ENCODE data around the gene AGAP1.
"Not testable (repeated sequence)": the region's sequence is repeated elsewhere in the genome, so short reads cannot be mapped to it uniquely, and the experiment has no call there.

AGAP1 gene

DNA sequence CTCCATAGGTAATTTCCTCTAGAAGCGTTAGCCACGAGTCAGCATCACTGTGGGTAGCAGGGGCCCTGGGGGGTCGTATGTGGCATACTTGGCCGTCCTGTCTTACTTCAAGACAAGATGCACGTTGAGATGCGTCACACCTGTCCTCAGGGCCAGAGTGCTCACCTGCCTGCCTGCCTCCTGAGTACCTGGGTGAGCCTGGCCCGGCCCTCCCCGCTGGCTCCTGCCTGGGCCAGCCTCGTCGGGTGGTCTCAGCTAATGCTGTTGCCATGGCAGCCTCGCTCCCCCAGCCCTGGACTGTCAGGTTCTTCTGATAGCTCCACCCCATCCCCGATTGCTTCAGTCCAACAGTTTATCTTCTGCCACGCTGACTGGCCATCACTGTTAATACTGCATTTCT is 441.9 kb downstream of the AGAP1 start:
- DNase-seq: no peak

DNA sequence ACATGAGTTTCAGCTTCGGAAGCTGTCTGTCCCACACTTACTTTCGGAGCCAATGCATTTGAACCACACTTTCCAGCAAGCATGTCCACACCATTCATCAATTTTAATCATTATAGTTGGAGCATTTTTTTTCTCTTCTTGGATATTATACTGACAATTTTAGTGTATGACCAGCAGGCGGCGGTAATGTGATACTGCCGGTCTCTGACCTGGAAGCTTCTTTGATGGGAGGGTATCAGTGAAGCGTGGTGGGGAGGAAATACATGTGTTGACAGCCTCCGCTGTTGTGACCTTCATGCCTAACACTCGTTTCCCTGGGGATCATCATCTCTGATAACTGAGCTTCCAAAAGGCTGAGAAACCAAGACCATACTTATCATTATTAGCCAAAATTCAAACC is 442.6 kb downstream of the AGAP1 start:
- no peak for DNase-seq

DNA sequence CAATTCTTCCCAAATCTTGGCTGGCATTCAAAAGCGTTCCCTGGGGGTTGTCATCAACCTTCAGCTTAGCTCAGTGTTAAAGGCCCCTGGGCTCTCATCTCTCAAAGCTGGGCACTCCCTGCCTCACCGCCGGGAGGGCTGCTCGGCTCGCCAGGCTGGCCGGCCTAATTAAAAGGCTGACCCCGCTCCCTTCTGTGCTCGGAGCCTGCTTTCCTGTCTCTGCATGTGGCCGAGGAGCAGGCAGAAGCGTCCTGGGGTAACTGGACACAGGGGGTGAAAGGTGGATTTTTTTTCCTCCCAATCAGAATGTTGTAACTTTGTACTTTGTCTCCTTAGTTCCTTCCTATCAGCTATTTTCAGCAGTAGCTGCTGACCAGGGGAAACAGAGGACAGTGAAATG is 443.2 kb downstream of the AGAP1 start:
- no peak for DNase-seq

DNA sequence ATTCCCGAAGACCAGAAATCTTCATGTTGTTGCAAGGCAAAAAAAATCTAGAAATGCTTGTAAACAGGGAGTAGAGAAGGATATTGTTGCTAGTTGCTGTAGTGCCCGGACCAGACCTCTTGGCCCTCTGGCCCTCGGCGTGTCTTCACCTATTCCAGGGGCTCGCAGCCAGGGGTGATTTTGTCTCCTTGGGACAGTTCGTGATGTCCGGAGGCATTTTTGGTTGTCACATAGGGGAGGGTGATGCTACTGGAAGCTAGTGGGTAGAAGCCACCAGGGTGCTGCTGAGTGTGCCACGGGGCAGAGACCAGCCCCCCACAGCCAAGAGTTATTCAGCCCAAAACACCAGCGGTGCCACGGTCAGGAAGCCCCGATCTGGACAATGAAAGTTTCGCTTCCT is 443.7 kb downstream of the AGAP1 start:
- no peak for DNase-seq

DNA sequence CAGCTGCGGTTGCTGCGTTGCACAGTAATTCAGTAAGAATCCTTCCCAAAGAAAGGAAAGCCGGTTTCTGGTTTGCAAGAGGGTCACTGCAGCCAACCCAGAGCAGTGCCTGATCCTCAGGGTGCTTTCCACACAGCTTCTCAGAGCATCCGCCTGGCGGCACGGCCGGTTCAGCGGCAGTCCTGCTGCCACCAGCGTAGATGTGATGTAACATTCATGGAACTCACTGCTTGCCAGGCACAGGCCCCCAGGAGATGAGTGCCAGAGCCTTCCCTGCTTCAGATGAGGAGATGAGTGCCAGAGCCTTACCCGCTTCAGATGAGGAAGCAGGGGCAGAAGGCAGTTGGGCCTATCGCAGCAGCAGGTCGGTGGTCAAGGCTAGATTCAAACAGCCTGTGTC is 444.1 kb downstream of the AGAP1 start:
- DNase-seq: no peak

DNA sequence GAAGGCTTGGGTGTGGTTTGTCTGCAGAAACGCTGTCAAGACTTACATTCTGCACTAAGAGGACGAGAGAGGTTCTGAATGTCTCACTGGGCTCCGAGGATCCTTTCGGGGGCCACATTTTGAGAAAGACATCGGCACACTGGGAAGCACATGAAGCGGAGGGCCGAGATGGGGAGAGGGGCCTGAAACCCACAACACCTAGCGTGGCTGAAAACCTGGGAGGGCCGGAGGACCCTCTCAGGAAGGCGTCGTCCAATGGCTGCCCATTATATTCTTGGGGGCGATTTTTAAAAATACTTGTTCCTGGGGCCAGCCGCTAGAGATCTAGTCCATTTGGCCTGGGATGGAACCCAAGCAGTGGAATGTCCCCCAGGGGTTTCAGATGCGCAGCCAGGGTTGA is 444.8 kb downstream of the AGAP1 start:
- DNase-seq: no peak

DNA sequence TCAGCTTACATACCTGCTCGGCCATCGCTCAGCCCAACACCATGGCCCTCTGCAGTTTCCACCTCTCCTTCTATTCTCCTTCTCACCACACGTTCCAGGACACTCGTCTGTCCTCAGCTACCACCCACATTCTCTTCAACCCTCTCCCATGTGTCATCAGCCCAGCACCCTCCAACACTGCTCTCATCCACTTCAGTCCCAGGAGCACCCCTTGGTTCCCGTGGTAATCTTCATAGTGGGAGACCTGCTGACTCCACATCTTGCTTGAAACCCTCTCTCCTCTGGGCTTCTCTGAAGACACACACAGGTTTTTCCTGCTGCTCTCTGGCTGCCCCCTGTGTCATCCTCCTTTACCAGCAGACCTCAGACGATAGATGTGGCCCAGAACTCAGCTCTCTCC is 445.6 kb downstream of the AGAP1 start:
- DNase-seq: no peak

DNA sequence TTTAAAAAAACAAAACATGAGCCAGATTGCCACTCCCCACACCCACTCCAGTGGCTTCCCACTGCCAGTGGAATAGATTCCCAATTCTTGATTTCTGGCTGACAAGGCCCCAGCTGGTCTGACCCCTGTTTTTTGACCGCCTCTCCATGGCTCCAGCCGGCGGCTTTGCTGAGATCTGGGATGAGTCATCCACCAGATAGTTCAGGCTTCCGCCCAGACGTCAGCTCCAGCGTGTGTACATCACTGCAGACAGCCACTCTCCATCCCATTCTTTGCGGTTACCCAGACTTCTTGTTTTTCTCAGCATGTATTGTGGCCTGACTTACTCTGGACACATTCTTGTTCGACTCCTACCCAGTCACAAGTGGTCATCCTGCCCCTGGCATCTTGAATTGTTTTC is 446.5 kb downstream of the AGAP1 start:
- no peak for DNase-seq

DNA sequence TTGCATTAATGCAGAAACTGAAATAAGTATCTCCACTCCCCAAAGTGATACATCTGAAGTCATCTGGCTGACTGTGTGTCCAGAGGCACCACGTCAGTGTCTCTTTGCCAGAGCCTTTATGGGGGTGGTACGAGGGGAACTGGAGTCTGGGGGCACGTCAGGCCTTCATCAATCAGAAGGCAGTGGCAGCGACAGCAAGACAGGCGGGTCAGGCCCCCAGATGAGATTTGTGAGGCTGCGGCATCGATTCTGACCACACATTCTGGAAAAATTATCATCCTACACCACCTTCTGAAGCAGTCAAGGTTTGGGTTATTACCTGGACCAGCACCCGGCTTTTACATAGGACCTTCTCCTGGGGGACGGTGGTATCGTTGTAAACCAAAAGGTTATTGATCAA is 450.7 kb downstream of the AGAP1 start:
- no peak for DNase-seq

DNA sequence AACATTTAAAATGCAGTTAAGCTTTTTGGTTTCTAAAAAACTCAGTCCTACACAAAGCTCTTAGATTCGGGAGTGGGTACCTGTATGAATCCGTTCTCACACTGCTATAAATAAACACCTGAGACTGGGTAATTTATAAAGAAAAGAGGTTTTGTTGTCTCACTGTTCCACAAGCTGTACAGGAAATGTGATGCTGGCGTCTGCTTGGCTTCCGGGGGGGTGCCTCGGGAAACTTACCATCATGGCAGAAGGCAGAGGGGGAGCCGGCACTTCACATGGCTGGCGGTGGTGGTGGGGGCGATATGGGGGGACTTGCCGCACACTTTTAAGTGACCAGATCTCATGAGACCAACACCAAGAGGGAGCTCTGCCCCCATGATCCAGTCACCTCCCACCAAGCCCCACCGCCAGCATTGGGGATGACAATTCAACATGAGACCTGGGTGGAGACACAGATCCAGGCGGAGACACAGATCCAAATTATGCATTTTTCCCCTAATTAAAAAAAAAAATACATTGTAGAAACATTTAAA is 451.8 kb downstream of the AGAP1 start:
- DNase-seq: no peak

DNA sequence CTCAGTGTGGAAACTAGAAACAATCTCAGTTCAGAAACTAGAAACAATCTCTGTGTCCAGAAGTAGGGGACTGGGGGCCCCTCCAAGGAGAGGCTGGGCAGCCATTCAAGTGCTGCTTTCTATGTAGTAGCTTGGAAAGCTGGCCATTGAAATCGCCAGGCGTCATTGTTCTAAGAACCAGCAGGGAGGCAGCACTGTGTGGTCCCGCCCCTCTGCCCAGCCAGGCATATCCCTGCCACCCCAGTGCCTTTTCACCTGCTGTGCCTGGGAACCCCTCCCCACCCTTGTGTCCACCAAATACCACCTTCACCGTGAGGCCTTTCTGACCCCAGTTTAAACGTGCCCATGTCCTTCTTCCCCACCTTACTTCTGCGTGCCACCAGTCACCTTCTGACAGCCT is 452.7 kb downstream of the AGAP1 start:
- DNase-seq: no peak

DNA sequence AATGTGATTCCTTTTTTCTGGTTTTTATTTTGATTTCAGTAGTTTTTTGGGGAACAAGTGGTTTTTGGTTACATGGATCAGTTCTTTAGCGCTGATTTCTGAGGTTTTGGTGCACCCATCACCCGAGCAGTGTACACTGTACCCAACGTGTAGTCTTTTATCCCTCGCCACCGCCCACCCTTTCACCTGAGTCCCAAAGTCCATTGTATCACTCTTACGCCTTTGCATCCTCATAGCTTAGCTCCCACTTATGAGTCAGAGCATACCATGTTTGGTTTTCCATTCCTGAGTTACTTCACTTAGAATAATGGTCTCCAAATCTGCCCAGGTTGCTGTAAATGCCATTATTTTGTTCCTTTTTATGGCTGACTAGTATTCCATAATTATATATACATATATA is 453.2 kb downstream of the AGAP1 start:
- DNase-seq: not testable (repeated sequence)

DNA sequence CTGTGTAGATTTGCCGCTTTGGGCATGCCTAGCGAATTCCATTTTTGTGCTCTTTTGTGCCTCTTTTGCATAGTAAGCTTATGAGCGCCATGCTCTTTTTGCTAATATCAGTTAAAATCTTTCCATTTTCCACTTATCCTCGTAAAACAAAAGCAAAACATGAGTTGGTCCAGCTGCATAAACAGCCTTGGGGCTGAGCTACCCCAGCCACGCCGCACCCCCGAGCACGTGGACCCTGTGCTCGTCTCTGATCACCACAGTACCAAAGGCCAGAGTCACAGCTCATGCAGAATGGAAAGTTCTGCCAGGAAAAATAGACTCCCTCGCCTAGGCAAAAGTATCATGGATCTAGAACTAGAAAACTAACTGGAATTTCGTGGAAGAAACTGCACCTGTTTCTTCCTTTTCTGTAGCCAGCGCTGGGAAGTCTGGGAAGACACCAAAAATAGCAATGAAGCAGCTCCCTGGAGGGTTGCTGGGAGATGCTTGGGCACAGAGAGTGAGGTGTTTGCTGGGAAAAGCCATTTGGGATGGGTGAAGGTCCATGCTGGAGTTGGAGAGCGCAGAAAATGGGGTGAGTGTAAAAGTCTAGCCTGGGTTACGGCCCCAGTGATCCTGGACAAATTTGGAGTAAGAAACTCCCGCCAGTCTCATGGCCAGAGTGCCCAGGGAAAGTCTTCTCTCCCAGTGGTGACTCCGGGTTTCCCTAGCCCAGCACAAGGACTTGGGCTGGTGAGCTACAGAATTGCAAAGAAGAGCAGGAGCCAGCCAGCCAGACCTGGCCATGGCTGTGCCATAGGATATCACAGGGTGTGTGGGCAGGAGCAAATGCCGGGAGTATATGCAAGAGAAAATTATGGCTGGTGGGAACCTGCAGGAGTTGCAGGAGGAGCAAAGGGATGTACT is 456.0 kb downstream of the AGAP1 start:
- no peak for DNase-seq

DNA sequence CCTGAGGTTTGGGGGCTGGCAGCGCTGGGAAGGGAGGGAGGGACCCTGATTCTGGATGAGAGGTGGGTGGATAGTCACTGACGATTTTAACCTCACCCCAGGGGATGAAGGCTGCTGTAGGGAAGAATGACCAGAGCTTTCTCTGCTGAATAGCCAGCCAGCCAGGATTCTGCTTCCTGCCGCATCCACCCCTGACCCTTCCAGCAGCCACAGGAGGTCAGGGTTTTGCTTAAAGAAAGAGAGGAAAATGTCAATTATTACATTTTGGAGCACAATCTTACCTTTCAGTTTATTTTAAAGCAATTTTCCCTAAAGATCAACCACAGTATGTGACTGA is 456.6 kb downstream of the AGAP1 start:
- DNase-seq: no peak

DNA sequence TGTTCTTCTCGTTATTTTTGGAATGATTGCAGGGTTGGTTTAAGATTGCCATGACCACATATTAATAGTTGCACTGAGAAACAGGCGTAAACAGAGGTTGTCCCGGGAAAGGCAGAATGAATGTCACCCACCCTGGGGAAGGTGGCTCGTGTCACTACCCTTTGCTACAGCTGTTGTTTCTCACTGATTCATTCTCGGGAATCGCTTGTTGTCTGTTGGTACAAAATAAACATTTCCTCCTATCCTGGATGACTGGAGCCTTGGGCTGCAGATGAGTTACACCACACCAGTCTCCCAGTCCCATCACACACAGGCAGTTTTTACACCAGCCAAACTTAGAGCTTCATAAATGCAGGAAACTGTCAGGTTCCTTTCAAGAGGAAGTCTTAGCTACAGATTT is 457.6 kb downstream of the AGAP1 start:
- DNase-seq: no peak

DNA sequence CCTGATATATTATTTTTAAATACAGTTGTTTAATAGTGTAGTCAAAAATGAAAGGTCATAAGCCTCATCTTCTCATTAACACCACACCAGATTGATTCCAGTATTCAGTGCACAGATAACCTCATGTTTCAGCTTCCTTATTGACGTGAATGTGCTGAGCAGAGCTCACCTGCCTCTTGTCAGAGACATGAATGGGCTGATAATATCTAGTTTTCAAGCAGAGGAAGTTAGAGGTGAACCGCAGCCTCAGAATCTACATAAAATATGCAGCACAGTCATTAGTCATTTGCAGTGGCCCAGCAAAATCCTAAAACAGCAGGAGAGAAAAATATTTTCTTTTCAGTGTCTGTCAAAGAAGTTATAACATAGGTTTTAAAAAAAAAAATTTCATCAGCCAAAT is 458.1 kb downstream of the AGAP1 start:
- no peak for DNase-seq

DNA sequence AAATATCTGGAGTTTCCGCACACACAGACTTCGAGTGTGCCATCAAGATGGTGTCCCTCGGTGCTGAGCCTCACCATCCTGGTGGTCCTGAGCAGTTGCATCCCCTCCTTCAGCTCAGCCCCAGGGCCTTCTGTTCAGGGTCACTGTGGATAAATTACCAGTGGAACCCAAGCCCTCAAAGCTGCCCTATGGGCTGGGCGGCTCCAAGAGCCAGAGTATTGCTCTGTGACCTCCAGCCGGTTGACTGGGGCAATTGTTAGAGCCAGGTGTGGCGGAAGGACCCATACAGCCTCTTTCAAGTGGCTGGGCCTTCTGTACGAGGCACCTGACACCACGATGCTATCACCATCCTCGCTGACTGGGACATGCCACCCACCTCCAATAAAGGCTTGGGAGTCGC is 458.9 kb downstream of the AGAP1 start:
- DNase-seq: no peak

DNA sequence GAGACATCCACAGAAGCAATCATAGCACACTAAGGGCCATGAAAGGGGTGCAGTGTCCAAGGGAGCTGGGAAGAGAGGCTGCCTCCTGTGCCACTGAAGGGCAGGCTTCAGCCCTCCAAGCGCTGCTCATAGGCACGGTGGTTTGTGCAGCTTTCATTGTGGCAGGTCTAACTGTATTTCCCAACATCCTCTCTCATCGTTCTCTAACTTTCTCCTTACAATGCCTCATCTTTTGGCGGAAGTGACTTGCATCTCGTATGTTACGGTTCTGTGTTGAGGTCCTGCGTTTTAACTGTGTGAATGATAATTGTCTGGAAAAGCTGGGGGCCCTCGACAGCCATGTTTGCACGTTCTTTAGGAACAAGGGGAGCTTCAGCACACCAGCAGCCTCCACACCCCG is 460.4 kb downstream of the AGAP1 start:
- no peak for DNase-seq

DNA sequence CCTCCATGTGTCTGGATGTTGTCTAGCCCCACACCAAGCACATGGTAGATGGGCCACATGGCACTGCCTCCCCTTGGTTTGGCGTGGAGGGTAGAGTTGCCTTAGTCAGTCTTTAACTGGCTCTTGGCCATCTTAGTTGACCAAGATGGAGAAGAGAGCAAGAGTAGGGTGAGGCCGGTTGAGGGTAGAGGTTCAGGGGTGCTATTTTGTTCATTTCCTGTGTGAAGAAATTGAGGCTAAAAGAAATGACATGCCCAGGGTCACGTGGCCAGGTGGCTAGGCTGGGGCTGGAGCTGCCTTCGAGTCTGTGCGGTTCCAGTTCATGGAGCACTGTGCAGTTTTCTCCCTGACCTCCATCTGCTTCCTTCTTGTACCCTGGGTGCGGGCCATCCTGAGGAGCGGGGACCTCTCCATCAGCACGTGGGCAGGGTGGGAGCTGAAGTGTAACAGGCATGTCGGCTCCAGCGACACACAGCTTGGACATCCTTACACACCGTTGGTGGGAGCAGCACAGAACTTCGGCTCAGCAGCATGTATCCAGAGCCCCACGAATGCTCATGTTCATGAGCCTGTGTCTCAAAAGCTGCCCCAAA is 461.1 kb downstream of the AGAP1 start:
- DNase-seq: no peak

DNA sequence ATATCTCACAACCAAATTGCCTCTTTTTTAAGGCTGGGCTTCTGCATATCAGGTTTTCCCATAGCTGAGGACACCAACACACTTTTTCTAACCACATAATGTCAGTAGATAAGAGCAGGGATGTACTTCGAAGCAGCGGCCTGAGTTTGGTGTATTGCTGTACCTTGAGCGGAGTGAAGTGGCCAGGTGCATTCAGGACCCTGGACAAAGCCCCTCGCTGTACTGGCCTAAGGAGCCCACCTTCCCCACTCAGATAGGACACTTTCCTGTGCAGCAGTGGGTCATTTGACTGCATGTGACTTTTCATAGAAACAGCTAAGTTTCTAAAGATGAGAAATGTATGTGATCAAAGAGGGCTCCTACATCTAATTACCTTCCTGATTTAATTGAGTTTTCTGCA is 461.8 kb downstream of the AGAP1 start:
- DNase-seq: no peak

DNA sequence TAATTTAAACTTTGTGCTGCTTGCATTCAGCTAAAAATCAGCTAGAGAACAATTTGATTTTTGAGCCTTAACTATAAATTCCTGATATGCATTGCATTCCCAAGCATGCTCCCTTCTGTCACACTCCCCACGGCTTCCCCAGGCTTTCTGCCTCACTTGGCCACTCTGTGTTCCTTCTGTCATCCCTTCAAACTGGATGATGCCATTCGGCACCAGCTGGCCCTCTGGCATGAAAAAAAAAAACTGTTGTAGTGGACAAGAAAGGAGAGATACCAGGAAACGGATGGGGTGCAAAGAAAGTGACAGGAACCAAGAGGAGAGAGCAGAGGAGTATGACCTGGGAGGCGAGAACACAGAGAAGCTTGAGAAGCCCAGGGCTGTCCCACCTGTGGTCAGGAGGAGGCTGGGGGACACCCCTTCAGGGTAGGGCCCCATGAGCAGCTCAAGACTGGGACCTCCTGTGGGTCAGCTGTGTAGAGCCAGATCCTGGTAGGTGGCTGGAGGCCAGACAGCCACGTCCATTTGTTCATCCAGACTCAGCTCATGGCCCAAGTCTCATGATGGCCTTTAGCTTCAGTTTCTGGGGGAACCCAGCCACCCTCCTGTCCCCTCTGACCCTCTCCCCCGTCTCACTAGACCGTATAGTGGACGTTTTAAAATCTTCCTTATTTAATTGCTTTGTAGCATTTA is 462.6 kb downstream of the AGAP1 start:
- no peak for DNase-seq

DNA sequence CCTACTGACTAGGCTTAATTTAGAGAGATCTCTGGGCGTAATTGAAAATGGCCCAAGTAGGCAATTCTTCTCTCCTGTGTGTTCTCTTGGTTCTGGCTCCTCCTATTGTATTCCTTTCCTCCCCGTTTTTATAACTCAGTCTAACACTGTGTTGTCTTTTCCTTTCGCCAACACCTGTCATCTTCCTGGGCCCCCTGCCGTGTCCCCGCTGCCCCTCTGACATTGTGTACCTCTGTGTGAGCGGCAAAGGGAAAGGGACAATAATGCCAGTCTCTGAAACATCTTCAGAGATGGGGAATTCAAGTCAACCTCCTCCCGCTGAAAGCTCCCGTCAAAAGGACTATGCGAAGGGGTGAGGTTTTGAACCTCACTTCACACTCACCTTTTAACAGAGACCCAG is 463.4 kb downstream of the AGAP1 start:
- no peak for DNase-seq

DNA sequence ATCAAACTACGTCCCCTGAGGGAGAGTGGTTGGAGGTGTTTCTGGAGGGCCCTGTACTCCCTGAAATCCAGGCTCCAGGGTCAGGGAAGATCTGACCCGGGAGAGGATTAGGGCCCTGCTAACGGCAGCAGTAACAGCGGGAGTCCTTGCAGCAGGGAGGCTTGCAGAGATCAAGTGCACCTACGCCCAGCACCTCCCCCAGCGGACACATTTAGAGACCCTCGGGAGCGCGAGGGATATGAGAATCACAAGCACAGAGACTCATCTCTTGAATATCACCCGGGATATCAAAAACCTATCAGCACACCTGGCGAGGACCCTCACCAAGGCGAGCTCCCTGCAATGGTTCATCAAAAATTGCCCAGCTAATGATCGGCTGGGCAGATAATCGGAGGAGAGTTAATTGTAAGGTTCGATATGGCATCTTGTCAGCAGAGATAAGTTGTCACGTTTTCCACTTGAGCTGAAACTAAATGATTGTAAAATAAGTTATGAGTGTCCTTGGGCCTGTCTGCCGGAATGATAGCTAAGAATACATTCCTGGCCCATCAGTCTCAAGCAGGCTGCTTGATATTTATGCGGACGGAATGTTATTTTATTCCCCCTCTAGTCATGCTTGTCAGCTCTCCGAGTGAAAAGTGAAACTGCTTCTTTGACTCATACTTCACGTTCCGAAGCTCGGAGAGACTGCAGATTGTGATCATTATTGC is 464.5 kb downstream of the AGAP1 start:
- DNase-seq: no peak
